Osteocyte (in vitro differentiated cells): ENCODE results near the gene TIPIN. TPM values are rescaled to one million over a fixed set of nuclear protein-coding genes. Genes with fewer than 3 reads are reported as not detected.

Experiments used
- DNase-seq: peaks from one replicate; pipeline ENCODE4 v3.0.0; 2021; ENCODE audit warnings: mixed read lengths; ENCODE audit not compliant: unreplicated experiment; ENCODE audit errors: extremely low spot score
- H3K27ac Mint-ChIP-seq: one replicate; pipeline ENCODE4 v1.8.0; 2021; ENCODE audit warnings: mild to moderate bottlenecking, mixed read lengths; ENCODE audit not compliant: unreplicated experiment
- H3K27me3 Mint-ChIP-seq: one replicate; pipeline ENCODE4 v1.8.0; 2021; ENCODE audit warnings: mixed read lengths; ENCODE audit not compliant: unreplicated experiment
- H3K36me3 Mint-ChIP-seq: one replicate; pipeline ENCODE4 v1.8.0; 2021; ENCODE audit warnings: mixed read lengths; ENCODE audit not compliant: unreplicated experiment
- H3K4me1 Mint-ChIP-seq: one replicate; pipeline ENCODE4 v1.8.0; 2021; ENCODE audit warnings: mixed read lengths; ENCODE audit not compliant: unreplicated experiment
- H3K4me3 Mint-ChIP-seq: one replicate; pipeline ENCODE4 v1.8.0; 2021; ENCODE audit warnings: mild to moderate bottlenecking, moderate library complexity, mixed read lengths; ENCODE audit not compliant: unreplicated experiment
- H3K9me3 Mint-ChIP-seq: one replicate; pipeline ENCODE4 v1.8.0; 2021; ENCODE audit warnings: mixed read lengths; ENCODE audit not compliant: unreplicated experiment
- total RNA-seq: library from RNA; stranded (reverse); gene quantifications from 2 replicates; pipeline ENCODE4 v1.2.1, GENCODE V29; 2021
- TF ChIP-seq, protein P1 (sequence below): fragments of 200-600 bp; sonication (generic); IDR thresholded peaks from 2 replicates; pipeline ENCODE4 v1.5.0; 2021; ENCODE audit warnings: antibody characterized with exemption, mild to moderate bottlenecking, moderate library complexity

The TIPIN gene
- total RNA-seq, 1 donor from 2014 or later: 8.0 TPM

DNA sequence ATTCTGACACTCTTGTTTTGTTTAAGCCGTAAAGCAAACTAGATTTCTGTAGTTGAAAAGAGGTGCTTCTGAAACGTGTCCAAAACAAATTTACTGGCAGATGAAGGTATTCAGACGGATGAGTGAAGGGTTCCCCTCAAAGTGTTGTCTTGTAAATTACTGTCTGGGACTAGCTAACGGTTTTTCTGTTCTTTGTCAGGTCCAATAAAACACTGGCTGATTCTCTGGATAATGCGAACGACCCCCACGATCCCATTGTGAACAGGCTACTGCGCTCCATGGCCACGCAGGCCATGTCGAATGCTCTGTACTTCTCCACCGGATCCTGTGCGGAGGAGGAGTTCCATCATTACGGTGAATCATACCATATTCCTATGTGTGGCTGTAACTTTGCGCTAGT, 27.7 kb downstream of the TIPIN start:
- TF ChIP-seq, protein P1, sequence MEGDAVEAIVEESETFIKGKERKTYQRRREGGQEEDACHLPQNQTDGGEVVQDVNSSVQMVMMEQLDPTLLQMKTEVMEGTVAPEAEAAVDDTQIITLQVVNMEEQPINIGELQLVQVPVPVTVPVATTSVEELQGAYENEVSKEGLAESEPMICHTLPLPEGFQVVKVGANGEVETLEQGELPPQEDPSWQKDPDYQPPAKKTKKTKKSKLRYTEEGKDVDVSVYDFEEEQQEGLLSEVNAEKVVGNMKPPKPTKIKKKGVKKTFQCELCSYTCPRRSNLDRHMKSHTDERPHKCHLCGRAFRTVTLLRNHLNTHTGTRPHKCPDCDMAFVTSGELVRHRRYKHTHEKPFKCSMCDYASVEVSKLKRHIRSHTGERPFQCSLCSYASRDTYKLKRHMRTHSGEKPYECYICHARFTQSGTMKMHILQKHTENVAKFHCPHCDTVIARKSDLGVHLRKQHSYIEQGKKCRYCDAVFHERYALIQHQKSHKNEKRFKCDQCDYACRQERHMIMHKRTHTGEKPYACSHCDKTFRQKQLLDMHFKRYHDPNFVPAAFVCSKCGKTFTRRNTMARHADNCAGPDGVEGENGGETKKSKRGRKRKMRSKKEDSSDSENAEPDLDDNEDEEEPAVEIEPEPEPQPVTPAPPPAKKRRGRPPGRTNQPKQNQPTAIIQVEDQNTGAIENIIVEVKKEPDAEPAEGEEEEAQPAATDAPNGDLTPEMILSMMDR: no peak
- H3K4me1 Mint-ChIP-seq: no peaks in the 10 kb centered on the region
- H3K36me3 Mint-ChIP-seq: peaks cover 41% of the 10 kb centered on the region
- H3K27ac Mint-ChIP-seq: no peak overlapping the region
- H3K9me3 Mint-ChIP-seq: no peaks in the 10 kb centered on the region
- H3K27me3 Mint-ChIP-seq: no peaks in the 10 kb centered on the region
- no peak for DNase-seq
- no peak overlapping the region for H3K4me3 Mint-ChIP-seq

DNA sequence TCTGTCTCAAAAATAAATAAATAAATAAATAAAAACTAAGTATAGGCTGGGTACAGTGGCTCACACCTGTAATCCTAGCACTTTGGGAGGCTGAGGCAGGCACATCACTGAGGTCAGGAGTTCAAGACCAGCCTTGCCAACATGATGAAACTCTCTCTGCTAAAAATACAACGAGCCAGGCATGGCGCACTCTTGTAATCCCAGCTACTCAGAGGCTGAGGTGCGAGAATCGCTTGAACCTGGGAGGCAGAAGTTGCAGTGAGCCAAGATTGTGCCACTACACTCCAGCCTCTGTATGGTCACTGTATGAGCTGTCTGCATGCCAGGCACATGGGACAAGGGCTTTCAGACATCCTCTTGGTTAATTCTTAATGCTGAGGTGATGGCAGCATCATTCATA, 28.7 kb downstream of the TIPIN start:
- H3K27me3 Mint-ChIP-seq: no peaks in the 10 kb centered on the region
- no peaks in the 10 kb centered on the region for H3K9me3 Mint-ChIP-seq
- H3K4me3 Mint-ChIP-seq: no peak overlapping the region
- no peak for DNase-seq
- TF ChIP-seq, protein P1: no peak
- H3K36me3 Mint-ChIP-seq: peaks cover 40% of the 10 kb centered on the region
- H3K4me1 Mint-ChIP-seq: no peaks in the 10 kb centered on the region
- H3K27ac Mint-ChIP-seq: no peak overlapping the region

DNA sequence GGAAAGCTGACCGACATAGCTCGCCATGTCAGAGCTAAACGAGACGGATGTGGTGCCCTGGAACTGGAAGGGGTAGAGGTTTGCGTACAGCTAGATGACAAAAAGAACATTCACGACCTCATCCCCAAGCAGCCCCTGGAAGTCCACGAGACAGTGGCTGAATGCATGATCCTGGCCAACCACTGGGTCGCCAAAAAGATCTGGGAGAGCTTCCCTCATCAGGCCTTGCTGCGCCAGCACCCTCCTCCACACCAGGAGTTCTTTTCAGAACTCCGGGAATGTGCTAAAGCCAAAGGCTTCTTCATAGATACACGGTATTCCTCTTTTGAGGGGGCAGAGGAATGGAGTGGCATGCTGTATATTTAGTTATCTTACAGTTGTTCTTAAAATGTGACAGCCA, 30.4 kb downstream of the TIPIN start:
- Mint-ChIP-seq H3K36me3 (peaks cover 38% of the 10 kb centered on the region), H3K4me1 (no peaks in the 10 kb centered on the region), H3K4me3 (no peak overlapping the region), H3K27ac (no peak overlapping the region), H3K27me3 (no peaks in the 10 kb centered on the region), H3K9me3 (no peaks in the 10 kb centered on the region)
- no peak for DNase-seq
- TF ChIP-seq, protein P1: no peak

DNA sequence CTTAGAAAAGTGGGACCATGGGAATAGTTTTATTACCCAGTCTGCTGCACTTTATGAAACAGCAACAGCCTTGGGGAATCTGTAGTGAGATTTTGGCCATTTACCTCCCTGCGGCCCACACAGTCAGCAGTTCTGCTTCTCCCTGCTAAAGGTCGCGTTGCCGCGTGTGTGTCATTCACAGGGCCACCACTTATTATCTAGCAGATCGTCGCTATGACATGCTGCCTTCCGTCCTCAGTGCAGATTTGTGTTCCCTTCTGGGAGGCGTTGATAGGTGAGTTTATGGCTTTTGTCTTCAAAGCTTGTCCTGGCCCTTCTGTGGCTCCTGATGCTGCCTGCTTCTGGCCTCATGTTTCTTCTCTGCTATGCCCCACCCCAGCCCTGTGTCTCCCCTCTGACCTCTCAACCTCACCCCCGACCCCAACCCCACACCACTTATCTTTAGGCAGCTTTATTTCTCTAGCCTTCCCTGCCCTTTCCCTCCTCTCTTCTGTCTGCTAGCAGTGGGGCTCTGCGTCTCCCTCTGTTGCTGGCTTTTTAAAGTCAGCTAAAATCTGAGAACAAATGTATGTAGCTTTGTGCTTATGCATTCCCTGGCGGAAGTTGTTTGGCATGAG, 33.1 kb downstream of the TIPIN start:
- H3K9me3 Mint-ChIP-seq: no peaks in the 10 kb centered on the region
- H3K36me3 Mint-ChIP-seq: peaks cover 43% of the 10 kb centered on the region
- no peak overlapping the region for H3K4me3 Mint-ChIP-seq
- no peak overlapping the region for H3K27ac Mint-ChIP-seq
- no peaks in the 10 kb centered on the region for H3K4me1 Mint-ChIP-seq
- no peaks in the 10 kb centered on the region for H3K27me3 Mint-ChIP-seq
- TF ChIP-seq, protein P1: no peak
- DNase-seq: no peak

DNA sequence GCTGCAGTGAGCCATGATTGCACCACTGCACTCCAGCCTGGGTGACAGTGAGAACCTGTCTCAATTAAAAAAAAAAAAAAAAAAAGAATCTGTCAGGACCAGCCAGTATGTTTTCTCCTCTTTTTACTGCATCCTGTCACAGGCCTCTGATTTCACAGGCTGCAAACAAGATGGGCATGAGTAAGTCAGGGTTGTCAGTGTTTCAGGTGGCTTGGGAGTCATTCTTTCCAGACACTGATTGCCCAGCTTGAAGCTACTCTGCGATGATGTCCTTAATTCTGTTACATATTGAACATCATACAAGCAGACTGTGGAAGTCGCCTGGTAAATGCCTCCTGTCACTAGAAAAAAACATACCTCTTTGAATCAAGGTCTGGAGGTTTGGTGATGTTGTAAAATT, 44.3 kb downstream of the TIPIN start:
- Mint-ChIP-seq H3K27ac (no peak overlapping the region), H3K4me3 (no peak overlapping the region), H3K4me1 (no peaks in the 10 kb centered on the region), H3K9me3 (no peaks in the 10 kb centered on the region), H3K36me3 (peaks cover 41% of the 10 kb centered on the region), H3K27me3 (no peaks in the 10 kb centered on the region)
- no peak for DNase-seq
- TF ChIP-seq, protein P1: no peak
